GM18499 (cell line): ENCODE data around the gene MEIOC.
"Not testable (repeated sequence)": the region's sequence is repeated elsewhere in the genome, so short reads cannot be mapped to it uniquely, and the experiment has no call there.

Experiments
- ATAC-seq: cut with Tn5 transposase; IDR thresholded peaks from one replicate; pipeline ENCODE4 v1.9.1; 2021; ENCODE audit warnings: moderate number of reproducible peaks; ENCODE audit not compliant: insufficient read depth, unreplicated experiment

MEIOC gene

DNA sequence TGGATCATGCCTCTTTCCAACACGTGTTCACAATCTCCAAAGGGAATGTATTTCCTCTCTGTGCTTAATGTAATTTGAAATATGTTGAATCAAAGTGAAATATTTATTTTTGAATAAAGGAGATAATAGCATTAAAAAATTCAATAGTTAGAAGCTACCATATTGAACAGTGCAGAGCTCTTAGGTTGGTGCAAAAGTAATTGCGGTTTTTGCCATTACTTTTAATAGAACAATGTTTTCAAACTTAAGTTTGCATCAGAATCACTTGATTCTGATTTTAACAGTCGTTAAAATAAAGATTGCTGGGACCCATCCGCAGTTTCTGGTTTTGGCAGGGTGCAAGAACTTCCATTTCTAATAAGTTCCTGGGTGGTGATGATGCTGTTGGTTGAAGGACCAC, 10.0 kb upstream of the MEIOC start:
- ATAC-seq: no peak

GRCh38 chr17:44647736-44648135, 8.5 kb upstream of the MEIOC start:
- no peak for ATAC-seq

- no peak for ATAC-seq
Measured at GRCh38 chr17:44648963-44649362, 7.3 kb upstream of the MEIOC start.

DNA sequence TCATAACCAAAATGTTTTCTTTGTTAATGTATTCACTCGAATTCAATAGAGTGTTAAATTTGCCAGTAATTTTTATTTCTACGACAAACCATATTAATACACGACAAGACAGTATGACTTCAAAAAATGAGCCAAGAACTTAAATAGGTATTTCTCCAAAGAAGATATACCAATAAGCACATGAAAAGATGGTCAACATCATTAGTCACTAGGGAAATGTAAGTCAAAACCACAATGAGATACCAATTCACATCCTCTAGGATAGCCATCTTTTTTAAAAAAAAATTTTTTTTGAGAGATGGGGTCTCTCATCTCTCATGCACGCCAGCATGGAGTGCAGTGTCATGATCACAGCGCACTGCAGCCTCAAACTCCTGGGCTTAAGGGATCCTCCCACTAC, 5.0 kb upstream of the MEIOC start:
- no peak for ATAC-seq

DNA sequence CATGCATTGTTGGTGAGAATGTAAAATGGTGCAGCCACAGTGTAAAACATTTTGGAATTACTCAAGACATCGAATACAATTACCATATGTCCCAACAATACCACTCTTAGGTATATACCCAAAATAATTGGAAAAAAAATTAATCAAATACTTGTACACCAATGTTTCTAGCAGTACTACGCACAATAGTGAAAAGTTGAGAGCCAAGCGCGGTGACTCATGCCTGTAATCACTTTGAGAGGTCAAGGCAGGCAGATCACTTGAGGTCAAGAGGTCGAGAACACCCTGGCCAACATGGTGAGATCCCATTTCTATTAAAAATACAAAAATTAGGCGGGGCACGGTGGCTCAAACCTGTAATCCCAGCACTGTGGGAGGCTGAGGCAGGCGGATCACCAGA, 3.5 kb upstream of the MEIOC start:
- no peak for ATAC-seq

DNA sequence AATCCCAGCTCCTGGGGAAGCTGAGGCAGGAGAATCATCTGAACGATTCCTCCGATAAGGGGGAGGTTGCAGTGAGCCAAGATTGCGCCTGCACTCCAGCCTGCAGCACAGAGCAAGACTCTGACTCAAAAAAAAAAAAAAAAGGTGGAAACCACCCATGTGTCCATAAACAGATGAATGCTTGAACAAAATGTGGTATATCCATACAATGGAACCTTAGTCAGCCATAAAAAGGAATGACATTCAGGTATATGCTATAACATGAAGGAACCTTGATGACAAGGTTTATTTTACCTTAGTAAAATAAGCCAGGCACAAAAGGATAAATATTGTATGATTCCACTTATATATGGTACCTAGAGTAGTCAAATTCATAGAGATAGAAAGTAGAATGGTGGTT, 2.9 kb upstream of the MEIOC start:
- ATAC-seq: no peak

DNA sequence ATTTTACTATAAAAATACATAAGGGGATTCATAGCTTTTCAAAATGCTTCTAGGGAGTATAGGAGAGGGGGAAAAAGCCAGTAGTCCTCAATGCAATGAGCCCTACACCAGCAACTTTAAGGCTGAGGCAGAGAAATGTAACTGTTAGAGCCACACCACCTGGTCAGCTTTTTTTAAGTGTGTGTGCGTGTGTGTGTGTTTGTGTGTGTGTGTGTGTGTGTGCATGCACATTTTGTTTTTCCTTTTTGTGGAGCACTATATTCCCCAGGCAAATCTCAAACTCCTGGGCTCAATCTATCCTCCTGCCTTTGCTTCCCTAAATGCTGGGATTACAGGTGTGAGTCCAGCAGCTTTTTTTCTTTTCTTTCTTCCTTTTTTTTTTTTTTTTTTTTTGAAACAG, 2.3 kb upstream of the MEIOC start:
- no peak for ATAC-seq

DNA sequence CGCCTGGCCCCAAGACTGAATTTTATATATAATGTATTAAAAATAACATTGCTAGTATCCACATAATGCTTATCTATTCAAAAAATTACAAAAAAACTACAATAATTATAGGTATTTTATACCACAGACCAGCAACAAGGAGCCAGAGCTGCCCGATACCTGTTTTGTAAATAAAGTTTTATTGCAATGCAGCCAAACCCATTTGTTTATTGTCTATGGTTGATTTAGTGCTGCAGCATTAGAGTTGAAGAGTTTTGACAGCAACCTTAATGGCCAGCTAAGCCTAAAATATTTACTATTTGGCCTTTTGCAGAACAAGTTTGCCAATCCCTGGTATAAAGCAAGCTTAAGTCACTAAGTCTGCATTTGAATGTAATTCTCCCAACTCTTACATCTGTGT, 5.6 kb downstream of the MEIOC start:
- no peak for ATAC-seq

DNA sequence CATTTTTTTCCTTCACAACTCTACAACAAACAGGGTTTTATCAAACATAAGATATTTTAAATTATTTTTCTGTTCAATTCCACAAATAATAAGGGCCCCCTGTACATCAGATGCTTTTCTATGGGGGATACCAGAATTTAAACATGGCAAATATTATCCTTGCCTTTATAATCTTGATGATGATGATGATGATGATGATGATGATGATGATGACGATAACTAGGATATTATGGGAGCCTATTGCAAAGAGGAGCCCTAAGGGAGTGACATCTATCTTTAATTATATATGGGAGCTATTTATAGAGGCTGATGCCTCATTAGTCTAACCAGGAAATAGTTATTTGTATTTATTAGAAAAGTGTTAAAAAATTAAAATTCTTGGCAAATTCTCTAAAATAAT, 6.8 kb downstream of the MEIOC start:
- no peak for ATAC-seq

GRCh38 chr17:44664867-44665266, 8.6 kb downstream of the MEIOC start:
- no peak for ATAC-seq

DNA sequence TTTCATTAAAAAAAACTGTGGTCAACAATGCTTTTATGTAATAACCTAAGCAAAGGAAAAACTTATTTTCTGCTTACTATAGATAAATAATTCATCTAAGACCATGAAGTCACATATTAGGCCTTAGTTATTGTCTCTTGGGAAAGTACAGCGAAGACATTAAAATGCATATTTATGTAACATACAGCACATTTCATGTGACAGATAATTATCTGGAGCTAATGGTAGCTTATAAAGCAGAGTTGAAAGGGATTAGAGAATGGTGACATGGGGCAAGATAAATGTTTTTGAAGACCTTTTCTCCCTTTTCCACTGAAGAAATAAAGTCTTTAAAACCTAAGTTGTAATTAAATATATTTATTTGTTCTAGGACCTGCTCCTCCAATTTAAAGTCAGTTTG, 9.7 kb downstream of the MEIOC start:
- no peak for ATAC-seq

DNA sequence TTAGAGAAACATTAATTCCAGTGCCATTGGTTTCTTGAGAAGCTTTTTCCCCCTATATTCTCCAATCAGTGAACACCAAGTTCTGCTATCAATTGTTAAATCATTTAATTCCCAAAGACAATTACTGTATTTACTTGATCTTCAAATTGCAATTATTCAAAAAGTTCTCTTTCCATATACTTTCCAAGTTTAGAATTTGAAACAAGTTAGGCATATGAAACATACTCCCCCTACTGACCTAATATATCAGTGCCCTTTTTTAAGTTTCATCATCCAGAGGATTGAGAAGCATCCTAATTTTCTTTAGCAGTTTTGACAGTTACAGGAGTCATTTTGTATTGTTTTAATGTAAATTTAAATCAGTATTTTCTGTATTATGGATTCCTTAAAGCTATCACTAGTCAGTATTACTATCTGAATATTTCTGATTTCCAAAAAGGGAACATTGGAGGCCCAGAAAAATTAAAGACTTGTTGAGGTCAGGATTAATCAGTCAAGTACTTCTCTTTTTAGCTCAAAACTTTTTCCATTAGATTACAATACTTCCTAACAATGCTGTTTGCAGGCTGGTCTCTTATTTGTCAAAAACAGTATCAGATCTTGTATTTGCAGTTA, 16.3 kb downstream of the MEIOC start:
- no peak for ATAC-seq

GRCh38 chr17:44673893-44674292, 17.6 kb downstream of the MEIOC start:
- no peak for ATAC-seq

- ATAC-seq: no peak
Measured at GRCh38 chr17:44677136-44677535, 20.9 kb downstream of the MEIOC start.

GRCh38 chr17:44683303-44683702, 27.0 kb downstream of the MEIOC start:
- ATAC-seq: not testable (repeated sequence)

GRCh38 chr17:44687756-44688155, 31.5 kb downstream of the MEIOC start:
- no peak for ATAC-seq

DNA sequence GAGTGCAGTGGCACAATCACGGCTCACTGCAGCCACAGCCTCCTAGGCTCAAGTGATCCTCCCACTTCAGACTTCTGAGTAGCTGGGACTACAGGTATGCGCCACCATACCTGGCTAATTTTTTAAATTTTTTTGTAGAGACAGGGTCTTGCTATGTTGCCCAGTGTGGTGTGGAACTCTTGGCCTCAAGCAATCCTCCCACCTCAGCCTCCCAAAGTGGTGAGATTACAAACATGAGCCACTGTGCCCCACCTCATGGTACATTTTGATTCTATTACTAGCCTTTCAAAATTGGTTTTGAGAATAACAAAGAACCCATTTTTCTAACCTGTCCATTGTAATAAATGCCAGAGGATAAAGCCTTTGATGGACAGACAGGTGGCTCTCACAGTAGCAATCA, 31.9 kb downstream of the MEIOC start:
- ATAC-seq: no peak

- ATAC-seq: no peak
Measured at GRCh38 chr17:44688675-44689476, 32.6 kb downstream of the MEIOC start.

DNA sequence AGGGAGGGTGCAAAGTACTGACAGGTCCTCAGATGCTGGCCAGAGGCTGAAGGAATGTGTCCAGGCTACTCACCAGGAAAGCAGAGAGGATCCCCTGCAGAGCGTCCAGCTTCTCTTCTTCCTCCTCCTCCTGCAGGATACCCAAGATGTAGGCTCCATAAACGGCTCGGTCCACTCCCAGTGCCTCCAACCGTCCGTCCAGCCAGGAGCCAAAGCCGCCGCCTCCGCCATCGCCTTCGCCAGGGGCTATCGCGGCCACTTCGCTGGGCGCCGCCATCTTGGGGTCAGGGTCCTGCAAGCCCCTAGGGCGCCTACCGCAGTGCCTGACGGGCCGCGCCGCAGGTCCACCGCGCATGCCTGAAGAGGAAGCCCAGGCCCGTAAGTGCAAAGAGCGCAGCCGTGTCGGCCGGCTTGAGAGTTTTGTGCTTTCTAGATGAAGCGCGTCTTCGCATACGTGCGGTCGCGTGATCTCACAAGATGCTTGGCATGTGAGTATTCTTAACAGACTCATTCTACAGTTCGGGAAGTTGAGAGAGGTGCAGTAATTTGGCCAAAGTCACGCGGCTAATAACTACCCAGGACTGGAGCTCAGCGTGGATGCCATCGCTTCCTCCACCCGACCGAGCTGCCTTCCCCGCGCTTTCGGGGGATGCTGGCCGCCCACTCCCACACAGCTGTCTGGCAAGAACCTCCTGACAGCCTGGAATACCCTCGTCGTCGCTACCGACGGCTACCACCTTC, 33.4 kb downstream of the MEIOC start, which contains the start of gene CCDC43:
TSS of gene CCDC43 (minus strand) at position 300 of the 741 bp plus-strand sequence. CDS start at position 277, 23 bp downstream.
- ATAC-seq: peak; percentile 73

DNA sequence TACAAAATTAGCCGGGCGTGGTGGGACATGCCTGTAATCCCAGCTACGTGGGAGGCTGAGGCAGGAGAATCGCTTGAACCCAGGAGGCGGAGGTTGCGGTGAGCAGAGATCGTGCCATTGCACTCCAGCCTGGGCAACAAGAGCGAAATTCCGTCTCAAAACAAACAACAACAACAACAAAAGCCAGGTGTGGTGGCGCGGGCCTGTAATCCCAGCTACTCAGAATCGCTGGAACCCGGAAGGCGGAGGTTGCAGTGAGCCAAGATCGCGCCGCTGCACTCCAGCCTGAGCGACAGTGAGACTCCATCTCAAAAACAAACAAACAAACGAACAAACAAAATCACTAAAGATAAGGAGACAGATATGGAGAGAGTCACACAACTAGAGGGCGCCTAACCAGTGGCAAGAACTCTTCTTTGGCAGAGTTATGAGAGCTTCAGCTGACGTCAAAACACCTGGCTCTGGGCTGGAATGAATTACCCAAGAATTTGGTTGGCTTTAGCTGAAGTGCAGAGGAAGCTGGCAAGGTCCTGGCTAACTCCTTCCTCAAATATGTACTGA, 34.6 kb downstream of the MEIOC start:
- ATAC-seq: not testable (repeated sequence)

DNA sequence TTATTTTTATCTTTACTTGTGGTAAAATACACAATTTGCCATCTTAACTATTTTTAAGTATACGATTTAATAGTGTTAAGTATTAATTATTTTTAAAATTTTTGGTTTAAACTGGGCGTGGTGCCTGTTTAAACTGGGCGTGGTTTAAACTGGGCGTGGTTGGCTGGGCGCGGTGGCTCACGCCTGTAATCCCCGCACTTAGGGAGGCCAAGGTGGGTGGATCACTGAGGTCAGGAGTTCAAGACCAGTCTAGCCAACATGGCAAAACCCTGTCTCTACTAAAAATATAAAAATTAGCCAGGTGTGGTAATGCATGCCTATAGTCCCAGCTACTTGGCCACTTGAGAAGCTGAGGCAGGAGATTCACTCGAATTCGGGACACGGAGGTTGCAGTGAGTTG, 37.3 kb downstream of the MEIOC start:
- no peak for ATAC-seq
